HG03066 (cell line): Measurements from ENCODE around the gene NEB.
A peak's percentile ranks its signal among the peaks of the same experiment; 100 is the strongest.
"Not testable (repeated sequence)": the region's sequence is repeated elsewhere in the genome, so short reads cannot be mapped to it uniquely, and the experiment has no call there.

Experiments
- ATAC-seq: cut with Tn5 transposase; IDR thresholded peaks from one replicate; pipeline ENCODE4 v1.9.1; 2021; ENCODE audit warnings: low read depth; ENCODE audit not compliant: unreplicated experiment

NEB gene

GRCh38 chr2:151657667-151658076, 76.6 kb downstream of the NEB start:
- no peak for ATAC-seq

- no peak for ATAC-seq
Observed at GRCh38 chr2:151655663-151656398, 78.4 kb downstream of the NEB start.

- ATAC-seq, result no peak
Observed at GRCh38 chr2:151654891-151655290, 79.4 kb downstream of the NEB start.

GRCh38 chr2:151654085-151654484, 80.2 kb downstream of the NEB start:
- no peak for ATAC-seq

GRCh38 chr2:151651274-151651673, 83.0 kb downstream of the NEB start:
- no peak for ATAC-seq

GRCh38 chr2:151650456-151650855, 83.8 kb downstream of the NEB start:
- ATAC-seq, result no peak

GRCh38 chr2:151649966-151650365, 84.3 kb downstream of the NEB start:
- ATAC-seq, result no peak

GRCh38 chr2:151649400-151649799, 84.9 kb downstream of the NEB start:
- no peak for ATAC-seq

GRCh38 chr2:151646512-151646911, 87.8 kb downstream of the NEB start:
- not testable (repeated sequence) for ATAC-seq

- ATAC-seq, result no peak
Observed at GRCh38 chr2:151644580-151644979, 89.7 kb downstream of the NEB start.

GRCh38 chr2:151641895-151642294, 92.4 kb downstream of the NEB start:
- not testable (repeated sequence) for ATAC-seq

- ATAC-seq, result no peak
Observed at GRCh38 chr2:151640087-151640486, 94.2 kb downstream of the NEB start.

GRCh38 chr2:151638990-151639389, 95.3 kb downstream of the NEB start:
- ATAC-seq, result no peak

GRCh38 chr2:151638191-151638933, 95.9 kb downstream of the NEB start:
- ATAC-seq, result peak; percentile 70

GRCh38 chr2:151637271-151637781, 97.0 kb downstream of the NEB start:
- ATAC-seq, result peak; percentile 52

GRCh38 chr2:151634736-151635467, 99.4 kb downstream of the NEB start:
- ATAC-seq, result no peak

GRCh38 chr2:151632993-151633565, 101.2 kb downstream of the NEB start:
- no peak for ATAC-seq

GRCh38 chr2:151630372-151630771, 103.9 kb downstream of the NEB start:
- no peak for ATAC-seq

GRCh38 chr2:151627353-151627752, 106.9 kb downstream of the NEB start:
- ATAC-seq, result no peak

- ATAC-seq, result no peak
Observed at GRCh38 chr2:151624271-151624670, 110.0 kb downstream of the NEB start.

- no peak for ATAC-seq
Observed at GRCh38 chr2:151623631-151624030, 110.6 kb downstream of the NEB start.
